M059J (cell line): ENCODE measurements around the gene ANK2. TPM values are rescaled to one million over a fixed set of nuclear protein-coding genes. Genes with fewer than 3 reads are reported as not detected.

Experiments used
- DNase-seq: peaks from one replicate; pipeline ENCODE4 v3.0.0-alpha.2; 2012; ENCODE audit warnings: low read depth
- total RNA-seq: library from RNA; depleted of rRNA; stranded (reverse); fragments of >200 nt; shearing (Covaris generic); gene quantifications from 2 replicates; pipeline ENCODE4 v1.2.3, GENCODE V29; 2014

Gene ANK2
- total RNA-seq, 1 experiment from 2014 or later: 0.27 TPM

DNA sequence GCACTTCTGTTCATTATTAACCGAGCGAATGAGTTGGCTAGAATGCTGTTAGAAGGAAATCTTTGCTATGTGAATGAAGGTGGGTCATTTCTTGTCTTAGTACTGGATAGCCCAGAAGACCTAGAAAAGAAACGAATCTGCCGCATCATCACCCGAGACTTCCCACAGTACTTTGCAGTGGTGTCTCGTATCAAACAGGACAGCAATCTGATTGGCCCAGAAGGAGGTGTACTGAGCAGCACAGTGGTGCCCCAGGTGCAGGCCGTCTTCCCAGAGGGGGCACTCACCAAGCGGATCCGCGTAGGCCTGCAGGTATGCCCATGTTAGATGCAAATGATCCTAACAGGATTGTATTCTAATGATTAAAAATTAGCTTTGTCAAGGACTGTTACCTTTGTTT lies 286.3 kb downstream of the ANK2 start:
- DNase-seq: no peak

DNA sequence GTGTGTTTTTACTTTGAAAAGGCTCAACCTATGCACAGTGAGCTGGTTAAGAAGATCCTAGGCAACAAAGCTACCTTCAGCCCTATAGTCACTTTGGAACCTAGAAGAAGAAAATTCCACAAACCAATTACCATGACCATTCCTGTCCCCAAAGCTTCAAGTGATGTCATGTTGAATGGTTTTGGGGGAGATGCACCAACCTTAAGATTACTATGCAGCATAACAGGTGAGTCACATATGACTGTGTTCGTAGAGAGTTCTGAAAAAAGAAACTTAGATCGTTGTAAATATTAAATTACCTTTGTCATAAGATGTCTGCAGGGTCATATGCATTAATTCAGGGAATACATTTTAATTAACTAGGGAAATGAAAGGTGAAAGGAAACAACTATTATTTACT lies 287.1 kb downstream of the ANK2 start:
- peak; percentile 55 for DNase-seq

DNA sequence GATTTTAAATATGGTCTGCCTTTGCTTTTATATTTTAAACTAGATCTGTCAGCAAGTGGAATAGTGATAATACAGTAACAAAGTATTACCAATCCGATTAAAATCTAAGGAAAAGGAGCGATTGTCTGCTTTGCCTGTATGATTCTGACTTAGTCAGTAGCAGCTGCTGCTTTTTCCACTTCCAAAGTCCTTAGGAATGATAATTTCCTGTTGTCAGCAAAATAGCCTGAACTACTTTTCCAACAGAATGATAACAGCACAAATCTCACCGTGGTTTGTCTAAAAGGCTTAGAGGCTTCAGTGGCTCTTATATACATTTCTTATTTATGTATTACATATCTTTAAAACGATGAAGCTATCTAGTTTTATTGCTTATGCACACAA lies 290.0 kb downstream of the ANK2 start:
- DNase-seq: no peak

DNA sequence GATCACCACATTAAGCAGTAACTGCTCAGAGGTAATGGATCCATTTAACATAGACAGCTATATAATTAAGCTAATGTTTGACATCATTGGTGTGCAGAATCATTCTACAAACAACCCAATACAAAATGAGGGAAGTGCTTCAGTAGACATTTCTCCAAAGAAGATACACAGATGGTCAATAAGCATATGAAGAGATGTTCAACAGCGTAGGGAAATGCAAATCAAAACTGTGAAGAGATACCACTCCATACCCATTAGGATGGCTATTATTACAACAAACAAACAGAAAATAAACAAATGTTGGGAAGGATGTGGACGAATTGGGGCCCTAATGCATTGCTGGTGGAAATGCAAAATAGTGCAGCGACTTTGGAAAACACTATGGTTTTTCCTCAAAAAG lies 294.6 kb downstream of the ANK2 start:
- no peak for DNase-seq

DNA sequence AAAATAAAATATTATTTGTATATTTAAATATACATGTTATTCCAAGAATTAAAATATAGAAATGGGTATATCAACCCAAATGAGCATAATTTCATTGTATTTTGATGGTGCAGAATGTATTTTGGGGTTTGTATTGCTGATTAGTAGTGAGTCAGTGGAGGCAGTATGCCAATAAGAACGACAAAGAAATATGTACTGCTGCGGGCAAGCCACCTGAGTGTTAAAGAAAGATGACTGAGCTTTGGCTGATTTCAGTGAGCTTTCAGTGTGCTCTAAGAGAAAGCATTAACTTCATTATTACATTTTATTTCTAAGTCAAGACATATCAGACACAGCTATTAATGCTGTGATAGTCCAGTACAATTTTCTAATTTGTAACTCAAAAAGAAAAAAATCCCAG lies 297.8 kb downstream of the ANK2 start:
- DNase-seq: peak; percentile 17

DNA sequence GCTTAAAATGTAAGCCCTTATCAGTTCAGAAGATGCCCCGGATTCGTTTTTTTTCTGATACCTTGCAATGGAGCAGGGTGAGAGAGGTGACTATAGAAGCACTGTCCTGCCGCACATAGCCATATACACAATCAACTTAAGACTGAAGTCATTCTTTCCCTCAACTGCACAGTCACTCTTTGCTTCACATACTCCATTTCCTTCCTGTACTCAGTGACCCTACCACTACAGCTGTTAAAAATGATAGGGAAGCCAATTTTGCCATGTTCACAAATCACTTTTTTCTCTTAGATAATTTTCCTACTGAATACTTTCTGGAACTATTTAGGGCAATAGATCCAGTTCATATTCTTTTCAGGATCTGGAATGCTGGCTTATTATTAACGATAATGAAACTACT lies 300.0 kb downstream of the ANK2 start:
- DNase-seq: no peak

DNA sequence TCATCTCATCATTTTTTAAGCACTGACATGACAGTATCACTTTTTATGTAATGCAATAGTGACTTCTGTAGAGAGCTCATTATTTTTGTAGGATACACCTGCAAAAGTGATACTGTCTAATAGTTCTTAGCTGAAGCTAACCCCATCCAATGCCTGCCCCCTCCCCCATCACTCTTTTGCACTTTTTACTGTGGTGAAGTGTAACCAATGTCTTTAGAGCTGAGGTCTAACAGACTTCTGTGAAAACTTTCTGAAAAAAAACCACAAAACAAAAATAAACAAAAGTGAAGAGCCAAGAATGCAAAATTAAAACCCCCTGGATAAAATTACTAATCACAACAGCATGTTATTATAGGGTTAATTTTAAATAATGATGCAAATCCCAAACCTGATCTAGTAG lies 301.1 kb downstream of the ANK2 start:
- peak; percentile 28 for DNase-seq

DNA sequence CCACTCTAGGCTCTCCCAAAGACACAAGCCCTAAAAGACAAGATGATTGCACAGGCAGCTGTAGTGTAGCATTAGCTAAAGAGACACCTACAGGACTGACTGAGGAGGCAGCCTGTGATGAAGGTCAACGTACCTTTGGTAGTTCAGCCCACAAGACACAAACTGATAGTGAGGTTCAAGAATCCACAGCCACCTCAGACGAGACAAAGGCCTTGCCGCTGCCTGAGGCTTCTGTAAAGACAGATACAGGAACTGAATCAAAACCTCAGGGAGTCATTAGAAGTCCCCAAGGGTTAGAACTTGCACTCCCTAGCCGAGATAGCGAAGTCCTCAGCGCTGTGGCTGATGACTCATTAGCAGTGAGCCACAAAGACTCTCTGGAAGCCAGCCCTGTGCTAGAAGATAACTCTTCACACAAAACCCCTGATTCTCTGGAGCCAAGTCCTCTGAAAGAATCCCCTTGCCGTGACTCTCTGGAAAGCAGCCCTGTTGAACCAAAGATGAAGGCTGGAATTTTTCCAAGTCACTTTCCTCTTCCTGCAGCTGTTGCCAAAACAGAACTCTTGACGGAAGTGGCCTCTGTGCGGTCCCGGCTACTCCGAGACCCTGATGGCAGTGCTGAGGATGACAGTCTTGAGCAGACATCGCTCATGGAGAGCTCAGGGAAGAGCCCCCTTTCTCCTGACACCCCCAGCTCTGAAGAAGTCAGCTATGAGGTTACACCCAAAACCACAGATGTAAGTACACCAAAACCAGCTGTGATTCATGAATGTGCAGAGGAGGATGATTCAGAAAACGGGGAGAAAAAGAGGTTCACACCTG lies 306.3 kb downstream of the ANK2 start:
- DNase-seq: peak; percentile 97

DNA sequence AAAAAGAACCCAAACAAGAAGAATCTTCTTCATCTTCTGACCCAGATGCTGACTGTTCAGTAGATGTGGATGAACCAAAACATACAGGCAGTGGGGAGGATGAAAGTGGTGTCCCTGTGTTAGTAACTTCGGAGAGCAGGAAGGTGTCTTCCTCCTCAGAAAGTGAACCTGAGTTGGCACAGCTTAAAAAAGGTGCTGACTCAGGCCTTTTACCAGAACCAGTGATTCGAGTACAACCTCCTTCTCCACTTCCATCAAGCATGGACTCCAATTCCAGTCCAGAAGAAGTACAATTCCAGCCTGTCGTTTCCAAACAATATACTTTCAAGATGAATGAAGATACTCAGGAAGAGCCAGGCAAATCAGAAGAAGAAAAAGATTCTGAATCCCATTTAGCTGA lies 307.0 kb downstream of the ANK2 start:
- no peak for DNase-seq

DNA sequence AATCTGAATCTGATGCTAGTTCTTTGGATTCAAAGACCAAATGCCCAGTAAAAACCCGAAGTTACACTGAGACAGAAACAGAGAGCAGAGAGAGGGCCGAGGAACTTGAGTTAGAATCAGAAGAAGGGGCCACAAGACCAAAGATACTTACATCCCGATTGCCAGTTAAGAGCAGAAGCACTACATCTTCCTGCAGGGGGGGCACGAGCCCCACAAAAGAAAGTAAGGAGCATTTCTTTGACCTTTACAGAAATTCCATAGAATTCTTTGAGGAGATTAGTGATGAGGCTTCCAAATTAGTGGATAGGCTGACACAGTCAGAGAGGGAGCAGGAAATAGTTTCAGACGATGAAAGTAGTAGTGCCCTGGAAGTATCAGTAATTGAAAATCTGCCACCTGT lies 309.3 kb downstream of the ANK2 start:
- no peak for DNase-seq

DNA sequence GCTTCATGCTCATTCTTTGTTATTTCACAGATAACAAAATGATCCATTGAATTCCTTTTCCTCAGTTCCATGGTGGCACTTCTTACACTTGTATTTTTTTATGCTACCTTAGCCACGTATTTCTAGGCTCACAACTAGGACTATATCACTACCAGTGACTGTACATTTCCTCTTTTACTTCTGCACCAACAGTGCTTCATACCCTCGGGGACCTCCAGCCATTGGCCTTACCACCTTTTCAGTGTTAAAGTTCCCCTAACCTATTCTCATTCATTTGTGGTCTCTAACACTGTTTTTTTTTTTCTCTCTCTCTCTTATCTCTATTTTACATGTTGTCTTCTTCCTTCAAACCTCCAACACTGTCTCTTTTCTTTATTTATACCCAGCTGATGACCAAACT lies 315.9 kb downstream of the ANK2 start:
- no peak for DNase-seq

DNA sequence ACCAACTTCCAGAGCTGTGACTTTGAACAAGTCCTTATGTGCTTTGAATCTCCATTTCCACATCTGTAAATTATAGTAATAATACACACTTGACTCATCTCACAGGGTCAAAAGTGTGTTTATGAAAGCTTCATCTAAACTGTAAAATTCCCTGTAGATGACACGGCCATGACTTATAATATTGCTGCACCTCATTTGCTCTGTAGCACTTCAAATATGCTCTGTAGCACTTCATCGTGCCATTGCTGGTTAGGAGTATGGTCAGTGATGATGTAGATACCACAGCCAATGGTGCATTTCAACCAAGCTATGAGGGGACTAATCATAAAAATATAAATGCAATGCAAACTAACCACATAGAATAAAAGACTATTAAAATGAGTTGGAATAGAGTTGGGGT lies 318.6 kb downstream of the ANK2 start:
- peak; percentile 46 for DNase-seq

DNA sequence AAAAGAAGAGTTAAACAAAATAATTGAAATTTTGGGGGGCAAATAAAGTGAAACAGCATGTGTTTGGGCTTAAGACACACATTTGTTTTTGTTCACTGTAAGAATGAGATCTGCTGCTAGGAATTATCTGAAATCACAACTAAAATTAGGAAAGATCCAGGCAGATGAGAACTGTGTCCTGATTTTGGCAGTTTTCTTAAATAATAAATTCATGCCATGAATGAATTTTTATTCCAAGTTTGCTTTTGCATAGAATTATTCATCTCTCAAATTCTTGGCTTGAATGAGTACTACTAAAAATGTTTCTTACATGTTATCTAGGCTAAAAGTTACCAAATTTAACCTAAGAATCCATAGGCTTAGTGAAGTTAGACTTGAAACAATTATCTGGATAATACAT lies 321.7 kb downstream of the ANK2 start:
- no peak for DNase-seq

DNA sequence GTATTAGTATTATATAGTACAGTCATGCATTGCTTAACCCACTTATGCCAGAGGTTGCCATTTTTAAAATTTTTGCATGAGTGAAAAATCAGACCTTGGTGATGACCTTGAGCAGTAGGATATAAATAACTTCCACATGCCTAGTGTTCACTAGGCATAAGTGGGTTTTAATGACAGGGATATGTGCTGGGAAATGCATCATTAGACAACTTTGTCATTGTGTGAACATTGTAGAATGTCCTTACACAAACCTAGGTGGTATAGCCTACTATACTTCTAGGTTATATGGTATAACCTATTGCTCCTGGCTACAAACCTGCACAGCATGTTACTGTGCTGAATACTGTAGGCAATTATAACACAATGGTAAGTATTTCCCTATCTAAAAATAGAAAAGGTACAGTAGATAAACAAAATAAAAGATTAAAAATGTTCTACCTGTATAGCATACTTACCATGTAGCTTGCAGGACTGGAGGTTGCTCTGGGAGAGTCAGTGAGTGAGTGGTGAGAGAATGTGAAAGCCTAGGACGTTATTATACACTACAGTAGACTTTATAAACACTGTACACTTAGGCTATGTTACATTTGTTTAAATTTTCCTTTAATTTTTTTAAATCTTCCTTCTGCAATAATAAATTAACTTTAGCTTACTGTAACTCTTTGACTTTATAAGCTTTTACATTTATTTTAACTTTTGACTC lies 326.7 kb downstream of the ANK2 start:
- DNase-seq: no peak

DNA sequence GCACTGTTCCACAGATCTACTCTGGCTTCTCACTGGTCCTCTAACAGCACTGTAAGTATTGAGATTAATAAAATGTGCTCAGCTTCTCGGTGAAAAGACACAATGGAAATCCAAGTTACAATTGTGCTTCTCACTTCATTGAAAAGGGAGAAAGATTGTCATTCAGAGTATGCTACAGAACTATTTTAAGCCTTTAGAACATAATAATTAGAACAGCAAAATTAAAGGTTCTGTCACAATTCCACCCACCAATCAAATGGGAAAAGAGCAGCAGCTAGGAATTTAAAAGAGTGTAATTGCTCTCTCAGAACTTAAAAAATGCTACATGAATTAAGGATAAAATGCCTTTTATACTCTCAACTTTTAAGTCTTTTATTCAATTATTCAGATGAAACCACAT lies 329.4 kb downstream of the ANK2 start:
- no peak for DNase-seq

DNA sequence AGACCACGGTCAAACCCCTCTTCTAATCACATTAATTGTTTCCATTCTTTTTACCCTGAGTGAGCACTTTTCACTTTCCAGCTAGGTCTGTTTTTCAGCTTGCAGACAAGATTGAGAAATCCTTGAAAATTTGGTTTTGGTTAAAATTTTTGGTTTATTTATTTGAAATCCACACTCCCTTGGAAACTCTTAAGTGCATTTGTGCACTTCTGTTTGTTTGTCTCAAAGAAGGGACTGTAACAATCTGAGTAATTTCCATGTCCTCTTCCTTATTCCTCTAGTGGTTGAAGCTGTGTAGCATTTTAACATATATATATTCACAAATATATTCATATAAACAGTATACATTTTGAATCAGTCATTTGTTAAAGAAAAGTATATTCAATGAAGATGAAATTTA lies 333.3 kb downstream of the ANK2 start:
- no peak for DNase-seq

DNA sequence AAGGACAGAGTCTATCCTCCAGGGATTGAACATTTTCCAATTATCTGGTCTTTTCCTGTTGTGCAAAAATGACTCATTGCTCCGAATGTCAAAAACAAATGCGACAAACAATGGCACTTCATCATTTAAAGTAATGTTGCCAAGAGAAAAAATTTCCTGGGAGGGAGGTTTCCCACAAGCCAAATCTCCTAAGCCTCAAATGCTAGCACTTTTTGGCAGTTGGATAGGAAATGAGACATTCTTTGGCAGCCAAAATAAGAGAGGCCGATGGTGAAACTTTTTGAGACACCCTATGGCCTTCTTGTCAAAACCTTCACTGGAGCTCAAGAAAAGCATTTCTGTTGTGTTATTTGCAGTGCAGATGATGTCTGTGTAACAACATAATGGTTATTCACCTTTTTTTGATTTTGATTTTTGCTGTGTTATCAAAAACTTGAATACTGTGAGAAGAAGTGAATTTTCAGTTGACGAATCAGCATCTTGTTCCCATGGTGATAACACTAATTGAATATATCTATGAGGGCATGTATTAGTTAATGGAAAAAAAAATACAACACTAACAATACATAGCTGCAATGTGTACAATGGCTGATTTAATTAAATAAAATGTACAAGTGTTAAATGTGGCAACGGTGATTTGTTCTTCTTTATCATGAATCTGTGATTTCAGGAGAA lies 333.8 kb downstream of the ANK2 start:
- DNase-seq: peak; percentile 84

DNA sequence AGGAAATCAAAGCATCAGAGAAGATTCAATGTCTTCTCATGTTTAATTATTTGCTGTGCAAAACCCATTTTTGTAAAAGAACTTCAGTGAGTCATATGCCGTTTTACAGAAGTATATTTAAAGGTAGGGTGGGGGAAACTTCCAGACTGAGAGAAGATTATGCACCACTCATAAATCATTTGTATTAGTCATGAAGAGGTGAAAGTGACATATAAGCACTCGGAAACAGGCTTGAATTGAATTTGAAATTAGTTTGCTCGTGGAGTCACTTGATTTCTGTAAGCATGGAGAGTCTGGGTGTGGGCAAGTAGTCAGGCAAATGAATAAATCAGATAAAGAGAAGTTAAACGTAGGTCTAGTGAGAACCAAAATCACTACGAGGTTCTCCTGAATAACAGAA lies 335.1 kb downstream of the ANK2 start:
- peak; percentile 78 for DNase-seq

DNA sequence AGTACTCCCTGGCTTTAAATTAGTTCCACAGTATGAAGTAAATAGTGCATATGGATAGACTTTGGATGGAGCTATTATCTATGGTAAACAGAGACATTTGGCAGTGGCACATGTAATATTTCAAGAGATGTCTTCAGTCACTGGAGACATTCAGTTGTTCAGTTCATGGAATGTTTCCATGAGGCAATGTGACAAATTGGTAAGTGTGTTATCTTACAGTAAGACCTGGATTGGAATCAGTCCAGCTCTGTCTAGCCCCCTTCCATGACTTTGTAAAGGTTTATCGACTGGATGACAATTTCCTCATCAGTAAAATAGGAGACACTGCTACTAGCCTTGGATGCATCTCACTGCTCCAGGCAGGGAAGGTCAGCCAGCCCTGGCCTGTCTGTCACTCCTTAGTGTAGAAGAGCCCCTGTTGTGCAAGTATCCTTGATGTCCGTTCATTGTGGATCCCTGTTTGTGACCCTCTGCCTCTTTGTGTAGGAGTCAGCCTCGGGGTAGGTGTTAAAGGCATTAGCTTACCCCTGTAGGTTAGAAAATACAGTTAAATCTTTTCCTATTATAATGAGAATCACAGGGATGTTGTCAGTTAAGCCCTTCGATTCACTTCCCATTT lies 335.9 kb downstream of the ANK2 start:
- no peak for DNase-seq

DNA sequence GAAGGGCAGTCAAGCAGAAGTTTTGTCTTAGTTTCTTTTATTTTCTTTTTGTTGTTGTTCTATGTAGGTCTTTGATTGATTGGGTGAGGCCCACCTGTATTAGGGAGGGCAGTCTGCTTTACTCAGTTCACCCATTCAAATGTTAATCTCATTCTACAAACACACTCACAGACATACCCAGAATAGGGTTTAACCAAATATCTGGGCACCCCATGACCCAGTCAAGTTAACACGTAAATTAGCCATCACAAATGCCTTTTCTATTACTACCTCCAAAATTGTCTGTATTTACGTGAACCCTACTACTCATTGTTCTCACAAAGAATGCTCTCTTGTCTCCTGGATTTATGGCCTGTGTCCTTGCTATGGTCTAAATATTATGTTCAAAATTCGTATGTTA lies 339.7 kb downstream of the ANK2 start:
- DNase-seq: no peak

DNA sequence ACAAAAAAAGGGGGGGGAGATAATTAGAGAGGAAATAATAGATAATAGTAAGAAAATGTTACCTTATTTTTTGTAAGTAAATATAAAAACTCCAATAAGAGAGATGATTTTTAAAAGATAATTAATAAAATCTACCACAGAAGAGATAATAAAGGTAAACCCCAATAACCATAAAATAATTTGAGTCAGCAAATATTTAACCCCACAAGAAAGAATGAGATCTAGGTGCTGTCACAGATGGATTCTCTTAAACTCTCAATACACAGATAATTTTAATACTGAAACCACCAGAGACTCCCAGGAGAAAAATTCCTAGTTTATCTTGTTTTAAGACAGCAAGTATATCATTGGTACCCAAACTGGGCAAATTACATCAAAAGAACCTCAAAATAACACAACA lies 341.4 kb downstream of the ANK2 start:
- DNase-seq: no peak

DNA sequence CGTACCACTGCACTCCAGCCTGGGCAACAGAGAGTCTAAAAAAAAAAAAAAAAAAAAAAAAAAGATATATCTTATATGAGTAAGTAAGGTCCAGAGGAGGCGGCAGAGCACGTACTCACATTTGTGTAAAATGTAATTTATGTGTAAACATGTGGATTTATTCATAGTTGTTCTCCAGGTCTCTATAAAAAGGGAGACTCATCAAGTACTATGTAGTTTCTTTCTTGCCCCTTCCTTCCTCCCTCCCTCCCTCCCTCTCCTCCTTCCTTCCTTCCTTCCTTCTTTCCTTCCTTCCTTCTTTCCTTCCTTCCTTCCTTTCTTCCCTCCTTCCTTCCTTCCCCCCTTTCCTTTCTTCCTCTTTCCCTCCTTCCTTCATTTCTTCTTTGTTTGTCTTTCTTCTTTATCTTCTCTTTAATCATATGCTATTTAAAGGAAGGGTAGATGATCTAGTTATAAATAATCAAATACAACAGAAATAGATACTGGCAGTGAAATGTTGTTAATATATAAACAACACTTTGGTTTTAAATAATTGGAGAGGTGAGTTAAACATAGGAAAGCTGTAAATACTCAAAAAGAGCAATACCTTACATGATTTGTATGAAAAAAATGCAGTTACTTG lies 344.8 kb downstream of the ANK2 start:
- no peak for DNase-seq
